Natural killer cell treated with Interleukin-12 subunit alpha and Interleukin-12 subunit beta and Interleukin-15 and Interleukin-18, amount 100 ng/mL, for 72 hours (primary cell): ENCODE results near the gene NR6A1. TPM values are rescaled to one million over a fixed set of nuclear protein-coding genes. Genes with fewer than 3 reads are reported as not detected.
A peak's percentile ranks its signal among the peaks of the same experiment; 100 is the strongest.

ENCODE experiments used
- ATAC-seq, 2 donors: fragments of 150-1000 bp; cut with Tn5 transposase in 1 of 2; sonication (Bioruptor Pico), chemical (Tn5 transposase) in 1 of 2; 2 replicates each; pipeline ENCODE4 v1.10.0; 2021
- DNase-seq: peaks from one replicate; pipeline ENCODE4 v3.0.0; 2022; ENCODE audit warnings: low spot score
- H3K27ac Mint-ChIP-seq, 2 donors: 1 replicate in 1 of 2; 2 replicates in 1 of 2; pipeline ENCODE4 v1.8.0; 2022; ENCODE audit warnings: mixed read lengths in 2 of 2, mild to moderate bottlenecking in 1 of 2, moderate library complexity in 1 of 2
- H3K27me3 Mint-ChIP-seq, 2 donors: 1 replicate in 1 of 2; 2 replicates in 1 of 2; pipeline ENCODE4 v1.8.0; 2022; ENCODE audit warnings: mixed read lengths in 2 of 2
- H3K36me3 Mint-ChIP-seq: one replicate; pipeline ENCODE4 v1.8.0; 2022; ENCODE audit warnings: mixed read lengths
- H3K4me1 Mint-ChIP-seq, 2 donors: 1 replicate in 1 of 2; 2 replicates in 1 of 2; pipeline ENCODE4 v1.8.0; 2022; ENCODE audit warnings: low read depth in 2 of 2, mixed read lengths in 2 of 2, mild to moderate bottlenecking in 1 of 2
- H3K4me3 Mint-ChIP-seq: one replicate; pipeline ENCODE4 v1.8.0; 2022; ENCODE audit warnings: mixed read lengths
- H3K9me3 Mint-ChIP-seq: 2 replicates; pipeline ENCODE4 v1.8.0; 2022; ENCODE audit warnings: mixed read lengths
- total RNA-seq, 2 donors: library from RNA; stranded (reverse); gene quantifications; one replicate each; pipeline ENCODE4 v1.2.3, GENCODE V29; 2022

The NR6A1 gene
- total RNA-seq, 2 donors from 2014 or later: 2.0 to 3.8 TPM

GRCh38 chr9:124526174-124526573 is 244.9 kb downstream of the NR6A1 start:
- DNase-seq: no peak
- no peak overlapping the region for H3K4me3 Mint-ChIP-seq
- no peaks in the 10 kb centered on the region for H3K9me3 Mint-ChIP-seq
- no peak for ATAC-seq
- H3K36me3 Mint-ChIP-seq: no peaks in the 10 kb centered on the region
- H3K27me3 Mint-ChIP-seq: peaks cover 3 to 6% of the 10 kb centered on the region in 2 donors
- no peak overlapping the region for H3K27ac Mint-ChIP-seq
- no peaks in the 10 kb centered on the region for H3K4me1 Mint-ChIP-seq

GRCh38 chr9:124522121-124523098 is 248.7 kb downstream of the NR6A1 start:
- Mint-ChIP-seq H3K9me3 (no peaks in the 10 kb centered on the region), H3K4me3 (no peak overlapping the region), H3K36me3 (no peaks in the 10 kb centered on the region), H3K27ac (no peak overlapping the region), H3K27me3 (peaks cover 11 to 13% of the 10 kb centered on the region in 2 donors), H3K4me1 (no peaks in the 10 kb centered on the region)
- no peak for DNase-seq
- no peak for ATAC-seq

- H3K27ac Mint-ChIP-seq: no peak overlapping the region
These were observed 250.0 kb downstream of the NR6A1 start for GRCh38 chr9:124521142-124521541.

GRCh38 chr9:124520206-124520596 is 250.9 kb downstream of the NR6A1 start:
- H3K4me3 Mint-ChIP-seq: no peak overlapping the region
- H3K9me3 Mint-ChIP-seq: no peaks in the 10 kb centered on the region
- ATAC-seq (no peak), DNase-seq (no peak)
- H3K27me3 Mint-ChIP-seq: peaks cover 13% of the 10 kb centered on the region in 2 donors
- no peaks in the 10 kb centered on the region for H3K4me1 Mint-ChIP-seq
- no peak overlapping the region for H3K27ac Mint-ChIP-seq
- H3K36me3 Mint-ChIP-seq: no peaks in the 10 kb centered on the region

More at GRCh38 chr9:124521142-124521541, 250.0 kb downstream of the NR6A1 start:
- Mint-ChIP-seq H3K4me3 (no peak overlapping the region), H3K27me3 (peaks cover 13% of the 10 kb centered on the region in 2 donors), H3K36me3 (no peaks in the 10 kb centered on the region), H3K4me1 (no peaks in the 10 kb centered on the region), H3K9me3 (no peaks in the 10 kb centered on the region)
- ATAC-seq (no peak), DNase-seq (no peak)

- ATAC-seq: no peak
- H3K27ac Mint-ChIP-seq: no peak overlapping the region
These were observed 253.0 kb downstream of the NR6A1 start for GRCh38 chr9:124518116-124518515.

GRCh38 chr9:124517600-124517999 is 253.5 kb downstream of the NR6A1 start:
- H3K4me3 Mint-ChIP-seq: no peak overlapping the region
- H3K27ac Mint-ChIP-seq: no peak overlapping the region
- H3K9me3 Mint-ChIP-seq: no peaks in the 10 kb centered on the region
- H3K36me3 Mint-ChIP-seq: no peaks in the 10 kb centered on the region
- H3K4me1 Mint-ChIP-seq: no peaks in the 10 kb centered on the region
- DNase-seq: peak; percentile 34
- ATAC-seq: no peak
- H3K27me3 Mint-ChIP-seq: peaks cover 13 to 16% of the 10 kb centered on the region in 2 donors

More at GRCh38 chr9:124518116-124518515, 253.0 kb downstream of the NR6A1 start:
- H3K36me3 Mint-ChIP-seq: no peaks in the 10 kb centered on the region
- peak; percentile 13 for DNase-seq
- H3K4me3 Mint-ChIP-seq: no peak overlapping the region
- no peaks in the 10 kb centered on the region for H3K9me3 Mint-ChIP-seq
- no peaks in the 10 kb centered on the region for H3K4me1 Mint-ChIP-seq
- peaks cover 13 to 14% of the 10 kb centered on the region in 2 donors for H3K27me3 Mint-ChIP-seq

- no peak for ATAC-seq
These were observed 256.2 kb downstream of the NR6A1 start for GRCh38 chr9:124514874-124515273.

GRCh38 chr9:124514125-124514524 is 257.0 kb downstream of the NR6A1 start:
- no peak for ATAC-seq
- Mint-ChIP-seq H3K4me3 (no peak overlapping the region), H3K36me3 (no peaks in the 10 kb centered on the region), H3K9me3 (no peaks in the 10 kb centered on the region), H3K27me3 (peaks cover 0 to 9% of the 10 kb centered on the region in 2 donors), H3K4me1 (no peaks in the 10 kb centered on the region), H3K27ac (no peak overlapping the region)
- no peak for DNase-seq

More at GRCh38 chr9:124514874-124515273, 256.2 kb downstream of the NR6A1 start:
- no peak for DNase-seq
- H3K36me3 Mint-ChIP-seq: no peaks in the 10 kb centered on the region
- no peaks in the 10 kb centered on the region for H3K4me1 Mint-ChIP-seq
- no peak overlapping the region for H3K27ac Mint-ChIP-seq
- H3K9me3 Mint-ChIP-seq: no peaks in the 10 kb centered on the region
- H3K4me3 Mint-ChIP-seq: no peak overlapping the region
- peaks cover 0 to 9% of the 10 kb centered on the region in 2 donors for H3K27me3 Mint-ChIP-seq

- Mint-ChIP-seq H3K9me3 (no peaks in the 10 kb centered on the region), H3K36me3 (no peaks in the 10 kb centered on the region), H3K27ac (no peak overlapping the region), H3K4me1 (no peaks in the 10 kb centered on the region), H3K27me3 (peaks cover 0 to 9% of the 10 kb centered on the region in 2 donors), H3K4me3 (no peak overlapping the region)
- ATAC-seq: no peak
- DNase-seq: no peak
These were observed 257.6 kb downstream of the NR6A1 start for GRCh38 chr9:124513376-124513994.

GRCh38 chr9:124512806-124513204 is 258.3 kb downstream of the NR6A1 start:
- ATAC-seq (peak in 1 of 2 donors; percentile 17), DNase-seq (no peak)
- Mint-ChIP-seq H3K4me3 (no peak overlapping the region), H3K27me3 (peaks cover 0 to 9% of the 10 kb centered on the region in 2 donors), H3K4me1 (no peaks in the 10 kb centered on the region), H3K9me3 (no peaks in the 10 kb centered on the region), H3K27ac (no peak overlapping the region), H3K36me3 (no peaks in the 10 kb centered on the region)

GRCh38 chr9:124511891-124512805 is 259.0 kb downstream of the NR6A1 start:
- Mint-ChIP-seq H3K9me3 (no peaks in the 10 kb centered on the region), H3K36me3 (no peaks in the 10 kb centered on the region), H3K27ac (no peak overlapping the region), H3K4me3 (no peak overlapping the region), H3K4me1 (no peaks in the 10 kb centered on the region), H3K27me3 (peaks cover 0 to 8% of the 10 kb centered on the region in 2 donors)
- DNase-seq (no peak), ATAC-seq (no peak)

- no peak for ATAC-seq
These were observed 259.7 kb downstream of the NR6A1 start for GRCh38 chr9:124511426-124511840.

More at GRCh38 chr9:124511426-124511840, 259.7 kb downstream of the NR6A1 start:
- DNase-seq: no peak
- H3K9me3 Mint-ChIP-seq: no peaks in the 10 kb centered on the region
- H3K27ac Mint-ChIP-seq: no peak overlapping the region
- no peaks in the 10 kb centered on the region for H3K36me3 Mint-ChIP-seq
- H3K4me1 Mint-ChIP-seq: no peaks in the 10 kb centered on the region
- H3K27me3 Mint-ChIP-seq: peaks cover 0 to 10% of the 10 kb centered on the region in 2 donors
- H3K4me3 Mint-ChIP-seq: no peak overlapping the region
